Tibial nerve (tissue), 4 donors: ENCODE data around the gene EXOC4. TPM values are rescaled to one million over a fixed set of nuclear protein-coding genes. Genes with fewer than 3 reads are reported as not detected.

Source experiments
- DNase-seq, 2 donors: peaks; one replicate each; pipeline ENCODE4 v3.0.0-alpha.2; 2019; ENCODE audit warnings: low spot score in 2 of 2
- H3K27ac ChIP-seq, 4 donors: fragments of 200-600 bp; sonication (generic) in 3 of 4; one replicate each; pipeline ENCODE4 v1.5.1; 2017 to 2019; ENCODE audit warnings: mild to moderate bottlenecking in 1 of 4
- H3K27me3 ChIP-seq, 2 donors: fragments of 200-600 bp; sonication (generic) in 1 of 2; one replicate each; pipeline versions ENCODE4 v1.5.1 to v1.6.0; 2017 to 2019
- H3K36me3 ChIP-seq, 3 donors: fragments of 200-600 bp; sonication (generic); one replicate each; pipeline ENCODE4 v1.5.1; 2018 to 2019
- H3K4me1 ChIP-seq, 4 donors: fragments of 200-600 bp; sonication (generic) in 3 of 4; one replicate each; pipeline ENCODE4 v1.5.1; 2017 to 2019
- H3K4me3 ChIP-seq, 4 donors: fragments of 200-600 bp; sonication (generic) in 3 of 4; one replicate each; pipeline ENCODE4 v1.5.1; 2017 to 2019; ENCODE audit warnings: mild to moderate bottlenecking in 1 of 4, moderate library complexity in 1 of 4
- H3K9me3 ChIP-seq, 4 donors: fragments of 200-600 bp; sonication (generic) in 3 of 4; one replicate each; pipeline ENCODE4 v1.5.1; 2017 to 2019
- EP300 ChIP-seq, 2 donors: sonication (generic); formaldehyde crosslinking; IDR thresholded peaks; one replicate each; pipeline ENCODE4 v1.6.1; 2017; ENCODE audit warnings: antibody characterized with exemption in 2 of 2, mild to moderate bottlenecking in 1 of 2
- POLR2A ChIP-seq, 2 donors: fragments of 450-650 bp; IDR thresholded peaks; one replicate each; pipeline ENCODE4 v1.6.1; 2017; ENCODE audit warnings: antibody characterized with exemption in 2 of 2, mild to moderate bottlenecking in 2 of 2, moderate library complexity in 2 of 2
- WGBS, 2 donors: methylation state at CpG; one replicate each; pipeline ENCODE4 v1.1.5; 2018; 5-methylcytosine and 5-hydroxymethylcytosine counted together
- total RNA-seq, 4 donors: library from RNA; depleted of rRNA; stranded (reverse); fragments of >200 nt; gene quantifications; one replicate each; pipeline ENCODE4 v1.1.0, GENCODE V29; 2016
- TF ChIP-seq, protein P1 (sequence below), 5 experiments: fragments of 200-600 bp in 3 of 5; fragments of 450-650 bp in 2 of 5; sonication (generic) in 3 of 5; IDR thresholded peaks; one replicate each; pipeline ENCODE4 v1.5.1; 2016 to 2019; ENCODE audit warnings: antibody characterized with exemption in 5 of 5, mild to moderate bottlenecking in 3 of 5, moderate library complexity in 2 of 5

Gene EXOC4
- total RNA-seq, 4 donors from 2014 or later: 70.0 to 104 (median 85.8) TPM

GRCh38 chr7:133535308-133535707, 282.4 kb downstream of the EXOC4 start:
- H3K27me3 ChIP-seq: no peaks in the 10 kb centered on the region
- H3K36me3 ChIP-seq: no peaks in the 10 kb centered on the region
- DNase-seq: no peak
- H3K4me1 ChIP-seq: peaks cover 0 to 16% (median 0%) of the 10 kb centered on the region in 4 donors
- H3K27ac ChIP-seq: no peak overlapping the region
- H3K9me3 ChIP-seq: no peaks in the 10 kb centered on the region
- no peak overlapping the region for H3K4me3 ChIP-seq
- 83 to 84% methylated on average over 2 of the region's 2 CpGs for WGBS, 2 donors
- TF ChIP-seq POLR2A (IDR thresholded peaks at IDR 0.05): no peak
- TF ChIP-seq, protein P1, sequence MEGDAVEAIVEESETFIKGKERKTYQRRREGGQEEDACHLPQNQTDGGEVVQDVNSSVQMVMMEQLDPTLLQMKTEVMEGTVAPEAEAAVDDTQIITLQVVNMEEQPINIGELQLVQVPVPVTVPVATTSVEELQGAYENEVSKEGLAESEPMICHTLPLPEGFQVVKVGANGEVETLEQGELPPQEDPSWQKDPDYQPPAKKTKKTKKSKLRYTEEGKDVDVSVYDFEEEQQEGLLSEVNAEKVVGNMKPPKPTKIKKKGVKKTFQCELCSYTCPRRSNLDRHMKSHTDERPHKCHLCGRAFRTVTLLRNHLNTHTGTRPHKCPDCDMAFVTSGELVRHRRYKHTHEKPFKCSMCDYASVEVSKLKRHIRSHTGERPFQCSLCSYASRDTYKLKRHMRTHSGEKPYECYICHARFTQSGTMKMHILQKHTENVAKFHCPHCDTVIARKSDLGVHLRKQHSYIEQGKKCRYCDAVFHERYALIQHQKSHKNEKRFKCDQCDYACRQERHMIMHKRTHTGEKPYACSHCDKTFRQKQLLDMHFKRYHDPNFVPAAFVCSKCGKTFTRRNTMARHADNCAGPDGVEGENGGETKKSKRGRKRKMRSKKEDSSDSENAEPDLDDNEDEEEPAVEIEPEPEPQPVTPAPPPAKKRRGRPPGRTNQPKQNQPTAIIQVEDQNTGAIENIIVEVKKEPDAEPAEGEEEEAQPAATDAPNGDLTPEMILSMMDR (IDR thresholded peaks at IDR 0.05): no peak
- no peak for TF ChIP-seq EP300 (IDR thresholded peaks at IDR 0.05)

DNA sequence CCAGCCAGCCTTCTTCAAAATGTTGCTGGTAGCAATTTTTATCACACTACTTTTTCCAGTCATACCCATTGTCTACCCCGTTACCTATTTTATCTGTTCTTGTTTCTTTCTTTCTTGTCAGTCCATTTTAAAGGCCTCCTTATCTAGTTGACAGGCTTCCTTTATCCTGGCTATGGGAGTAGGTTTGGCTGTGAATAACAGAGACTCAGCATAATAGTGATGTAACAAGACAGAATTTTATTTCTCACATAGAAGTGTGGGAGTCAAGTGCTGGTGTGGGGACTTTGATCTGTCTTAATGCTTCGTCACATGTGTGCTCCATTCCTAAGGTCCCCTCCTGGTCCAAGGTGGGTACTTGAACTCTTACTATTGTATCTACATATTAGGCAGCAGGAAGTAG, 283.6 kb downstream of the EXOC4 start:
- Histone ChIP-seq H3K4me1 (peaks cover 0 to 15% (median 0%) of the 10 kb centered on the region in 4 donors), H3K9me3 (no peaks in the 10 kb centered on the region), H3K36me3 (no peaks in the 10 kb centered on the region), H3K27ac (no peak overlapping the region), H3K27me3 (no peaks in the 10 kb centered on the region), H3K4me3 (no peak overlapping the region)
- DNase-seq: no peak
- 86 to 91% methylated on average over 2 of the region's 2 CpGs for WGBS, 2 donors
- TF ChIP-seq POLR2A (IDR thresholded peaks at IDR 0.05) (no peak), EP300 (IDR thresholded peaks at IDR 0.05) (no peak)
- TF ChIP-seq, protein P1 (IDR thresholded peaks at IDR 0.05): no peak

- Histone ChIP-seq H3K4me1 (peaks cover 0 to 15% (median 0%) of the 10 kb centered on the region in 4 donors), H3K27me3 (no peaks in the 10 kb centered on the region), H3K9me3 (no peaks in the 10 kb centered on the region), H3K4me3 (no peak overlapping the region), H3K27ac (no peak overlapping the region), H3K36me3 (no peaks in the 10 kb centered on the region)
- TF ChIP-seq EP300 (IDR thresholded peaks at IDR 0.05) (no peak), POLR2A (IDR thresholded peaks at IDR 0.05) (no peak)
- TF ChIP-seq, protein P1 (IDR thresholded peaks at IDR 0.05): no peak
- 51 to 61% methylated on average over 2 of the region's 2 CpGs for WGBS, 2 donors
- no peak for DNase-seq
These were observed 286.1 kb downstream of the EXOC4 start for GRCh38 chr7:133539016-133539415.

- Histone ChIP-seq H3K27me3 (no peaks in the 10 kb centered on the region), H3K36me3 (no peaks in the 10 kb centered on the region), H3K4me1 (peaks cover 0 to 22% (median 3%) of the 10 kb centered on the region in 4 donors), H3K27ac (no peak overlapping the region), H3K9me3 (no peaks in the 10 kb centered on the region), H3K4me3 (no peak overlapping the region)
- no peak for DNase-seq
- TF ChIP-seq, protein P1 (IDR thresholded peaks at IDR 0.05): no peak
- TF ChIP-seq EP300 (IDR thresholded peaks at IDR 0.05) (no peak), POLR2A (IDR thresholded peaks at IDR 0.05) (no peak)
- WGBS, 2 donors: 67 to 74% methylated on average over 1 of the region's 1 CpG
These were observed 287.4 kb downstream of the EXOC4 start for GRCh38 chr7:133540096-133540860.

GRCh38 chr7:133542209-133542780, 289.4 kb downstream of the EXOC4 start:
- Histone ChIP-seq H3K4me3 (no peak overlapping the region), H3K4me1 (peaks cover 0 to 22% (median 5%) of the 10 kb centered on the region in 4 donors), H3K27me3 (no peaks in the 10 kb centered on the region), H3K9me3 (no peaks in the 10 kb centered on the region), H3K27ac (no peak overlapping the region), H3K36me3 (no peaks in the 10 kb centered on the region)
- no peak for TF ChIP-seq EP300 (IDR thresholded peaks at IDR 0.05)
- no peak for TF ChIP-seq POLR2A (IDR thresholded peaks at IDR 0.05)
- TF ChIP-seq, protein P1 (IDR thresholded peaks at IDR 0.05): no peak
- no peak for DNase-seq
